K562 (cell line): Measurements from ENCODE around the gene AFAP1.

Experiments used
- SMAD1 ChIP-seq: fragments of 150-350 bp; IDR thresholded peaks from 2 replicates; pipeline ENCODE4 v1.6.1; 2014; ENCODE audit warnings: low read length, low read depth; ENCODE audit not compliant: partially characterized antibody
- YBX1 ChIP-seq: fragments of 450-650 bp; IDR thresholded peaks from 2 replicates; pipeline ENCODE4 v1.7.1; 2016; ENCODE audit warnings: mild to moderate bottlenecking
- TF ChIP-seq, protein P1 (sequence below), 3 experiments: IDR thresholded peaks in 2 of 3; conservative IDR thresholded peaks in 1 of 3; 2 replicates each; pipeline ENCODE4 v1.5.1; 2011 to 2012; ENCODE audit warnings: low read length in 3 of 3, mild to moderate bottlenecking in 3 of 3, control low read depth in 2 of 3, improper control_type of control experiment in 1 of 3, inconsistent platforms in 1 of 3, low read depth in 1 of 3, mixed read lengths in 1 of 3, moderate library complexity in 1 of 3; ENCODE audit not compliant: insufficient read depth in 2 of 3
- TF ChIP-seq, protein P2 (sequence below): sonication (generic); formaldehyde crosslinking; IDR thresholded peaks from 2 replicates; pipeline ENCODE4 v1.8.0; 2022; ENCODE audit warnings: mild to moderate bottlenecking, missing genetic modification reagents
- TF ChIP-seq, protein P3 (sequence below): fragments of 250-450 bp; sonication (Bioruptor Pico); IDR thresholded peaks from 2 replicates; pipeline ENCODE4 v1.4.0; 2020; ENCODE audit warnings: mild to moderate bottlenecking, moderate library complexity
- TF ChIP-seq, protein P4 (sequence below): fragments of 250-450 bp; sonication (Bioruptor Pico); IDR thresholded peaks from 2 replicates; pipeline ENCODE4 v1.5.0; 2020; ENCODE audit warnings: mild to moderate bottlenecking, borderline replicate concordance

DNA sequence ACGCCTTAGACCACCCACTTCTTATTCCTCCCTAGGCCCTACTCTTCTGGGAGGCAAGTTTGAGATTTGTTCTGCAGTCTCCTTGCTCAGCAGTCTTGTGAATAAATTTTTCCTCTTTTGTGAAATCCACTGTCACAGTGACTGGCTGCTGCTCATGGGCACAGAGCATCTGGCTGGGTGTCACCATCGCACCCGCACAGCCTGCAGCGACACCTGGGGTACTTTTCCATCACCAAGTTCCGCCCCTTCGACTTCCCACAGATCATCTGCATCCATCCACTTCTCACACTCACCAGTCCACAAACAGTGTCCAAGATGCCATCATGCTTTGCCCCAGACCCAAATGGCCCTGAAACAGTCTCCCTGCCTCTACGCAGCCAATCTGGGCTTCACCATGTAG lies 36.4 kb upstream of the AFAP1 start:
- no peak for TF ChIP-seq YBX1
- no peak for TF ChIP-seq SMAD1
- TF ChIP-seq, protein P1, sequence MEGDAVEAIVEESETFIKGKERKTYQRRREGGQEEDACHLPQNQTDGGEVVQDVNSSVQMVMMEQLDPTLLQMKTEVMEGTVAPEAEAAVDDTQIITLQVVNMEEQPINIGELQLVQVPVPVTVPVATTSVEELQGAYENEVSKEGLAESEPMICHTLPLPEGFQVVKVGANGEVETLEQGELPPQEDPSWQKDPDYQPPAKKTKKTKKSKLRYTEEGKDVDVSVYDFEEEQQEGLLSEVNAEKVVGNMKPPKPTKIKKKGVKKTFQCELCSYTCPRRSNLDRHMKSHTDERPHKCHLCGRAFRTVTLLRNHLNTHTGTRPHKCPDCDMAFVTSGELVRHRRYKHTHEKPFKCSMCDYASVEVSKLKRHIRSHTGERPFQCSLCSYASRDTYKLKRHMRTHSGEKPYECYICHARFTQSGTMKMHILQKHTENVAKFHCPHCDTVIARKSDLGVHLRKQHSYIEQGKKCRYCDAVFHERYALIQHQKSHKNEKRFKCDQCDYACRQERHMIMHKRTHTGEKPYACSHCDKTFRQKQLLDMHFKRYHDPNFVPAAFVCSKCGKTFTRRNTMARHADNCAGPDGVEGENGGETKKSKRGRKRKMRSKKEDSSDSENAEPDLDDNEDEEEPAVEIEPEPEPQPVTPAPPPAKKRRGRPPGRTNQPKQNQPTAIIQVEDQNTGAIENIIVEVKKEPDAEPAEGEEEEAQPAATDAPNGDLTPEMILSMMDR (IDR thresholded peaks at IDR 0.05 in 2 of 3, conservative IDR thresholded peaks at IDR 0.05 in 1 of 3; ENCODE audit: insufficient read depth in 2 of 3, low read depth in 1 of 3, low read length in 3 of 3) = no peak
- TF ChIP-seq, protein P2, sequence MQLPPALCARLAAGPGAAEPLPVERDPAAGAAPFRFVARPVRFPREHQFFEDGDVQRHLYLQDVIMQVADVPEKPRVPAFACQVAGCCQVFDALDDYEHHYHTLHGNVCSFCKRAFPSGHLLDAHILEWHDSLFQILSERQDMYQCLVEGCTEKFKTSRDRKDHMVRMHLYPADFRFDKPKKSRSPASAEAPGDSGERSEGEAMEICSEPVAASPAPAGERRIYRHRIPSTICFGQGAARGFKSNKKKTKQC = no peak
- TF ChIP-seq, protein P3, sequence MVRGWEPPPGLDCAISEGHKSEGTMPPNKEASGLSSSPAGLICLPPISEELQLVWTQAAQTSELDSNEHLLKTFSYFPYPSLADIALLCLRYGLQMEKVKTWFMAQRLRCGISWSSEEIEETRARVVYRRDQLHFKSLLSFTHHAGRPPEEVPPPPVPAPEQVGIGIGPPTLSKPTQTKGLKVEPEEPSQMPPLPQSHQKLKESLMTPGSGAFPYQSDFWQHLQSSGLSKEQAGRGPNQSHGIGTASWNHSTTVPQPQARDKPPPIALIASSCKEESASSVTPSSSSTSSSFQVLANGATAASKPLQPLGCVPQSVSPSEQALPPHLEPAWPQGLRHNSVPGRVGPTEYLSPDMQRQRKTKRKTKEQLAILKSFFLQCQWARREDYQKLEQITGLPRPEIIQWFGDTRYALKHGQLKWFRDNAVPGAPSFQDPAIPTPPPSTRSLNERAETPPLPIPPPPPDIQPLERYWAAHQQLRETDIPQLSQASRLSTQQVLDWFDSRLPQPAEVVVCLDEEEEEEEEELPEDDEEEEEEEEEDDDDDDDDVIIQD (CRISPR knock-in tag) = no peak
- TF ChIP-seq, protein P4, sequence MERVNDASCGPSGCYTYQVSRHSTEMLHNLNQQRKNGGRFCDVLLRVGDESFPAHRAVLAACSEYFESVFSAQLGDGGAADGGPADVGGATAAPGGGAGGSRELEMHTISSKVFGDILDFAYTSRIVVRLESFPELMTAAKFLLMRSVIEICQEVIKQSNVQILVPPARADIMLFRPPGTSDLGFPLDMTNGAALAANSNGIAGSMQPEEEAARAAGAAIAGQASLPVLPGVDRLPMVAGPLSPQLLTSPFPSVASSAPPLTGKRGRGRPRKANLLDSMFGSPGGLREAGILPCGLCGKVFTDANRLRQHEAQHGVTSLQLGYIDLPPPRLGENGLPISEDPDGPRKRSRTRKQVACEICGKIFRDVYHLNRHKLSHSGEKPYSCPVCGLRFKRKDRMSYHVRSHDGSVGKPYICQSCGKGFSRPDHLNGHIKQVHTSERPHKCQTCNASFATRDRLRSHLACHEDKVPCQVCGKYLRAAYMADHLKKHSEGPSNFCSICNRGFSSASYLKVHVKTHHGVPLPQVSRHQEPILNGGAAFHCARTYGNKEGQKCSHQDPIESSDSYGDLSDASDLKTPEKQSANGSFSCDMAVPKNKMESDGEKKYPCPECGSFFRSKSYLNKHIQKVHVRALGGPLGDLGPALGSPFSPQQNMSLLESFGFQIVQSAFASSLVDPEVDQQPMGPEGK (CRISPR knock-in tag) = no peak
